GM19239 (cell line): Measurements from ENCODE around the gene CLDND1.
A peak's percentile ranks its signal among the peaks of the same experiment; 100 is the strongest.
"Not testable (repeated sequence)": the region's sequence is repeated elsewhere in the genome, so short reads cannot be mapped to it uniquely, and the experiment has no call there.

ENCODE experiments used
- DNase-seq: peaks from one replicate; pipeline ENCODE4 v3.0.0; 2011; ENCODE audit warnings: low spot score; ENCODE audit not compliant: insufficient read length
- FAIRE-seq: peaks from 2 replicates; lab custom pipeline; 2011; peaks lifted over from hg19 to GRCh38; lab: Jason Lieb, UNC

The CLDND1 gene

DNA sequence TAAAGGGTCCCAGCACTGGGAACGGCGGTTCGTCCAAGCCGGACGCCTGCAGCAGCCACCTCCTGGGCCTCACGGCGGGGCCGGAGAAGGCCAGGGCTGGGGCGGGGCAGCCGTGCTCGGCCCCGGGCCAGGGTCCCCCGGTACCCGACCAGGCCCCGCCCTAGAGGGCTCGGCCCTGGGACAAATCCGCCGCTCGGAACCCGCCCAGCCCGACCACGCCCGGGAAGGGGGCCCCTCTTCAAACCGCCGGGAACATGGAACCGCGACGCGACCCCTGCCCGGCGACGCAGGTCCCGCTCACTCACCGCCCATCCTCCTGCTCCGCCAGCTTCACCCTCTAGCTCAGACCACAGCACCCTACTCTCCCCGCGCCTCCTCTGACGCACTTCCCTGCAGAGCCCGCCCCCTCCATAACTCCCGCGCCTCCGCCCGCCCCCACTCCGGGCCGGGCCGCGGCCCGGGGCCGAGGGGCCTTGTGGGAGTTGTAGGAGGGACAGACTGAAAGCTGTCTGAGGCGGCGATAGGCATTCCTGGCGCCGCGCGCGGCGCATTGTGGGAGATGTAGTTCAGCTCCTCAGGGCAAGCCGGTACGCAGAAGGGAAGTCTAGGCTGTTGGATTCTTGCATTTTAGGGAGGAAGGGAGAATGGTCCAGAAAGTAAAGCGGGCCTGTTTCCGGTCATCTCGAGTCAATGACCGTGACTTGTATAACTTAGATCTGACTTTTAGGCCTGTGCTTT, at the start of gene CLDND1:
Gene CLDND1 (minus strand): TSS at position 359 of the 738 bp plus-strand sequence. CDS start 1,478 bp downstream, outside the sequence.
- FAIRE-seq: peak; percentile 95

DNA sequence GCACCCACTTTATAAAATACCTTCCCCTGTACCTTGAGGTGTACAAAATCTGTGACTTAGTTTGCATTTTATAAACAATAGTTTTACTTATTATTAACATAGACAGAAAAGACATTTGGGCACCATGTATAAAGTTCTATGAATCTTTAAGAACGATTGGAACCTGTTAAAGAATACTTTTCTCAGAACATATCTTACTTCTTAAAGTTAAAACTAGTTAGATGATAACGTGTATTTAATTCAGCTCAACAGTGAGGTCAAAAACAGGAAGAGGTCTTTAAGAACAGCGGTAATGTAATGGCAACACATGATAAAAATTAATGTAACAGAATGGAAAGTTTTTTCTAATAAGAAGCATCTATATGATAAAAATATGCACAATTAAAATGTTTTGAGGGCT, 45.7 kb upstream of the CLDND1 start:
- DNase-seq (no peak), FAIRE-seq (no peak)

More for the DNA sequence above, at the start of gene CLDND1:
- peak; percentile 80 for DNase-seq

DNA sequence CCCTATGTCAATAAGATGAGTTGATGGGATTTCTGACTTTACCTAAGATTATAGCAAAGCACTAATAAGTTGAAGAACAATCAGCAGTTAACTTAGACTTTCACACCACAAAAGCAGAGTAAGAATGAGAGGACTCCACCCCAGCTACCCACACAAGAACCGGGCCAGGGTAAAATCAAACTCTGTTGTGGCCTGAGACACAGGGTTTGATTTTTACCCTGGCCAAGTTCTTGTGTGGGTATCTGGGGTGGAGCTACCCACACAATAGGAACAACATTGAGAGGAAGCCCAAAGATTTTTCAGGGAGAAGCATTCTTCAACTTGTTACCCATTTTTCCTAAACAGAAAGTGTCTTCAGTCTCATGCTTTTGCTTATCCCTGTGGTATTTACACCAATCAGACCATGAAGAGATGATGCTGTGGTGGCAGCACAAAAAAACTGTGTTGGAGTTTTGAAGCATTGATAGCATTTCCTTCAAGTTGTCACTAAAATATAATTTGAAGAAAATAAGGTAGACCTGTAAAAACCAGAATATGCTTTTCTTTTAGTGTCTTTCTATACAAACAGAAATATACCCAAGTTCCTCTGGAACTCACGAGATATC, 45.1 kb upstream of the CLDND1 start:
- DNase-seq: no peak
- peak; percentile 89 for FAIRE-seq

DNA sequence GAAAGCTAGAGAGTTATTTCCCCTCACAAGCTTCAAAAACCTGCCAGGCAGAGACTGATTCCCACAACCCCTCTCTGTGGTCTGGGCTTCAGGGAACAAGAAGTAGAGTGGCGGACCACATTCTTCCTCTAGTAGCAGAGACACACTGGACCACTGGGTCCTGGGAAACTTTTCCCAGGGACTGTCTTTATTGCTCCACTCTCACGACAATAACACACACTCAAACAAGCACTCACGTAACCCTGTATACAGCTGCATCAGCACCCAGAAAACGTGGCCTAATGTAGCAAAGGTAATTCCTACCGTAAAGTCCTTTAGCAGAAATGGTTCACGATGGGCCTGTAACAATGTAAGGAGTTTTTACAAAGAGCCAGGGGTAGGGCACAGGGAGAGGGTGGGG, 43.1 kb upstream of the CLDND1 start:
- DNase-seq: no peak
- peak; percentile 93 for FAIRE-seq

DNA sequence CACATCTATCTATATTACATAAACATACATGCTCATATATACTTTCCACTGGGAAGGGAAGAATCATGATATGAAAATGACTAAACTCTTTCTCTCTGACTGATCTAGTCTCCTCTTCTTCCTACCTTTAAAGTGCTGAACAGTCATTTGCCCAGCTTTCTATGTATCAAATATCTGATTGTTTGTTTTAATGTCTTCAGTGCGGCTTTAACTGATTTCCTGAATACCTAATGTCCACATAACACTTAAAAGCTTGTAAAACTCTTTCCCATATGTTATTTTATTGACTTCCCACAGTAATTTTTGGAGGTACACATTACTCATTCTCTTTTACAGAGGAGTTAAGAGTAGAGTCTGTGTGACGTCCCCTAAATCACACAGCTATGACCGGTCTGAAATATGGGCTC, 42.5 kb upstream of the CLDND1 start:
- FAIRE-seq (no peak), DNase-seq (no peak)

DNA sequence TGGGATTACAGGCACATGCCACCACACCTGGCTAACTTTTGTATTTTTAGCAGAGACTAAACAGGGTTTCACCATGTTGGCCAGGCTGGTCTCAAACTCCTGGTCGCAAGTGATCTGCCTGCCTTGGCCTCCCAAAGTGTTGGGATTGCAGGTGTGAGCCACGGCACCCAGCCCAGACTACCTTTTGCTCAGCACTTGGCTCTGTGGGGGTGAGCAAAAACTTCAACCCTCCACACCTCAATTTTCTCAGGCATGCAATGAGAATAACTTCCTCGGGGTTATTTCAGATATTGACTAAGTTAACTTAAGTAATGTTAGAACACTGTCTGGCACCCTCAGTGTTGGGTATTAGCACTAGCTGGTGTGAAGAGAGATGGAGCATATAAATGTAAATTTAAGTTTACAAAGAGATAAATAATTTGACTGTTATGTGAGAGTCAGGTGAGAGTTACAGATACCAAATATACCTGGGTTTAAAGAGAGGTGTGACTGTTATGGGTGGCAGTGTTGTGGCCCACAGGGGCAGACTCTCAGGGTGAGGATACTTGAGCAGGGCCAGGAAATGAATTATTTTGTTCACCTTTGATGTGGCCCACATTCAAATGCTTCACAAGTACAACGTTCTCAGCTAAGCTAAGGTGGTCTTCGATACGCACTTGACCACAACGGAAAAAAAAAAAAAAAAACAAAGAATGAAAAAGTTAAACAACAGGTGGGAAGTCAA, 41.7 kb upstream of the CLDND1 start:
- FAIRE-seq (peak; percentile 87), DNase-seq (no peak)

DNA sequence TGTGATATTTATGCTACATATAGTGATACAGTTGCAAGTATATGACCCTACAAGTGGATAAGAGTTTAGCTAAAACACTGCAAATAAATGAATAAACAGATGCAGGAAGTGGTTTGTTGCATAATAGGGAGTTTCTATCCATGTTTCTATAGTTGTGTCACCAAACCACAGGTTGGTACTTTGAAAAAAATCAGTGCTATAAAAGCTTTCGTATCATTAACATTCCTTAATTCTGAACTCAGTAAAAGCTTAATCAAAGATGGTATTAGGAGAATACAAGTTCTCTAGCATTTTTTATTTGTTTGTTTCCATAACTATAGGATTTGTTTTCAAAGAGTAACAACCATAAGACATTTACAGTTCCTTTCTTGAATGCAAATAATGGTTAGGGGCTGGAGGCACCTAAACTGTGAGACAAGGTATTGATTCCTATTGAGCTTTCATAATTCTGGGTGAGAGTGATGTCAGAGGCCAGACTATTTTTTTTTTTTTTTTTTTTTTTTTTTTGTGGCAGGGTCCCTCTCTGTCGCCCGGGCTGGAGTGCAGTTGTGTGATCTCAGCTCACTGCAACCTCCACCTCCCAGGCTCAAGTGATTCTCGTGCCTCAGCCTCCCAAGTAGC, 41.1 kb upstream of the CLDND1 start:
- DNase-seq (no peak), FAIRE-seq (peak; percentile 95)

DNA sequence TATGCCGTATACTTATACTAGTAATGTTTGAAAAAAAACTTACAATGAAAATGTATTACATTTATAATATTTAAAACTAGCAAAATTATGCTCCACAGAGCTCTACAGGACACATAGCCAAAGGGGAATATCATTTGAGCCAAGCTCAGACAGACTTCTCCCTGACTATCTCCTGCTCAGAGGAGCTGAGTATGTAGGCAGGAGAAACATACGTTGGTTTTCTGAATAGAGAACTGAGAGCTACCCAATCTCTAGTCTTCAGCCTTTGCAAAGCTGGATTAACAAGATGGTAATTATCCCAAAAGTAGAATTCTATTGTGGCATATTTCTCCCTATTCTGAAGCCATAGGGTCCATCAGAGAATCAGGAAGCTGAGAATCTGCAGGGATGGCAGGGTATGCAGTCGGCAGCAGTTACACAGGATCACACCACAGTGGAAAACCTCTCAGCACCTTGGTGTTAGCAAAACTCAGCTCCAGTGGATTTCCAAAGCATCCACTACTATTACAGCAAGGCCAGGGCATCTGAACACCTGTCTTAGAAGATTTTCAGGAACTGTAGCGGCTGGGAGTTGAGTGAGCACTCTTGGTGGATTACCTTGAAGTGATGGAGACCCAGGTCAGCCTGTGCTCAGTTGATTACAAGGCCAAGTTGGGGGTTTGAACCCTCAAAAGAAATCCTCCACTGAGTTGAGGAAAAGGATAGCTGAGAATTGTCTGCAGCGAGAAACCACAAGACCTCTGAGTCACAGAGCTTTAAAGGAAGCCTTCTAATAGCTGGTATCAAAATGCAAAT, 39.2 kb upstream of the CLDND1 start:
- DNase-seq (no peak), FAIRE-seq (peak; percentile 96)

DNA sequence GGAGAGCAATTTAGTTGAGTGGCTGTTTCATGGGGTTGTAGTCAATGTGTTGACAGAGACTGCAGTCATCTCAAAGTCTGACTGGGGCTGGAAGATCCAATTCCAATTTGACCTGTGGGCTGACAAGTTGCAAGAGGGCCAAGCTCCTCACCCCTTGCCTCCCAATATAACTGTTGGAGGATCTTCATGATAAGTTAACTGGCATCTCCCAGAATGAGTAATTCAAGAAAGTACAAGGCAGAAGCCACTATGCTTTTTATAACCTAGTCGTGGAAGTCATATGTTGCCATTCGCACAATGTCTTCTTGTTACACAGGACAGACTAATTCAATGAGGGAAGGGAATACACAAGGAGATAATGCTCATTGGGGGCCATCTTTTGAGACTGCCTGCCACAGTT, 38.2 kb upstream of the CLDND1 start:
- peak; percentile 86 for FAIRE-seq

DNA sequence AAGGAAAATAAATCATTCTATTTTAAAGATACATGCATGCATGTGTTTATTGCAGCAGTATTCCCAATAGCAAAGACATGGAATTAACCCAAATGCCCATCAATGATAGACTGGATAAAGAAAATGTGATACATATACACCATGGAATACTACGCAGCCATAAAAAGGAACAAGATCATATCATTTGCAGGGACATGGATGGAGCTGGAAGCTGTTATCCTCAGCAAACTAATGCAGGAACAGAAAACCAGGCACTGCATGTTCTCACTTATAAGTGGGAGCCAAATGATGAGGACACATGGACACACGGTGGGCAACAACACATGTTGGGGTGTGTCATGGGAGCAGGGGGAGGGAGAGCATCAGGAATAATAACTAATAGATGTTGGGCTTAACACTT, 37.1 kb upstream of the CLDND1 start:
- FAIRE-seq, DNase-seq: not testable (repeated sequence)

More for the DNA sequence above, 38.2 kb upstream of the CLDND1 start:
- no peak for DNase-seq

DNA sequence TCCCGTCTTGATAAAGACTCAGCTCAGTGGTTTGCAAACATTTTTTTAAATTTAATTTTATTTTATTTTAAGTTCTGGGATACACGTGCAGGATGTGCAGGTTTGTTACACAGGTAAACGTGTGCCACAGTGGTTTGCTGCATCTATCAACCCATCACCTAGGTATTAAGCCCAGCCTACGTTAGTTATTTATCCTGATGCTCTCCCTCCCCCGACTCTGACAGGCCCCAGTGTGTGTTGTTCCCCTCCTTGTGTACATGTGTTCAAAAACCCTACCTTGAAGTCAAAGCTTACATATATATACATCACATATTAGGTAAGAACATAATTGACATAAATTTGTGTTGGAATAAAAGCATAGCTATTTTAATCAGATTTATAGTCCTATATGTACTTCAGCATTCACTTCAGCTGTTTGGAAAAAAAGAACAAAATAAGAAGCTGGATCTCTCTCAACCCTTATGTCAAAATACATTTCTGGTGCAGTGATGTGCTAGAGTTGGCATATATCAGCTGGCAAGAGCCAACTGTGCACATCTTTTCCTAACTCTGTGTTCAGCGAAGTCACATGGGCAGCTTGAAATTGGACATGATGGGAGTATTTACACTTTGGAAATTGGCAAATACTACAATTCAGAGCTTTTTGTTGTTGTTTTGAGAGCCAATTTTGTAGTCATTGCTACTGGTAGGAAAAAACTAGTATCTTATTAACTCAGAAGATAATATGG, 35.6 kb upstream of the CLDND1 start:
- no peak for DNase-seq
- FAIRE-seq: peak; percentile 52

DNA sequence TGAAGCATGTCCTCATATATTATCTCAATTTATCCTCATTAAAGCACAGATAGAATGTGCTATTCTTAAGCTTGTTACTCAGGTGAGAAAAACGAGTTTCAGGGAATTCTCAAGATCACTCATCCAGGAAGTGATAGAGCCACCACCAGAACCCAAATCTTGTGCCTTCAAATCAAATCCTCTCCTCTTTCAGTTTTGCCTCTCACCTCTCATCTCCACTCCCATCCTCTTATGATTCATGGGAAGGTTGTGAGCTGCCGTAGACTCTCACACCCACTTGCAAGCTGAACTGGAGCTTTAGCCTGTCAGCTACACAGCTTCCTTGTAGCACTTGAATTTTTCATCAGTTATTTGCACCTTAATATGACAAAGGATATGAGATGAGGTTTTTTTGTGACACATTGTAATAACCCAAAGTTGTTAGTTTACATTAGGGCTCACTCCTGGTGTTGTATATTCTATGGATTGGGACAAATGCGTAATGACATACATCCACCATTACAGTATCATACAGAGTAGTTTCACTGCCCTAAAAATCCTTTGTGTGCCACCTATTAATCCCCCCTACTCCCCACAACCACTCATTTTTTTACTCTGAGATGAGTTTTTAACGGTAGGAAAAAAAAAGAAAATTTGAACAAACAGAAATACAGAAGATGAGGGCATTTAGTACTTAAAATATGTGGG, 34.8 kb upstream of the CLDND1 start:
- DNase-seq (no peak), FAIRE-seq (no peak)

DNA sequence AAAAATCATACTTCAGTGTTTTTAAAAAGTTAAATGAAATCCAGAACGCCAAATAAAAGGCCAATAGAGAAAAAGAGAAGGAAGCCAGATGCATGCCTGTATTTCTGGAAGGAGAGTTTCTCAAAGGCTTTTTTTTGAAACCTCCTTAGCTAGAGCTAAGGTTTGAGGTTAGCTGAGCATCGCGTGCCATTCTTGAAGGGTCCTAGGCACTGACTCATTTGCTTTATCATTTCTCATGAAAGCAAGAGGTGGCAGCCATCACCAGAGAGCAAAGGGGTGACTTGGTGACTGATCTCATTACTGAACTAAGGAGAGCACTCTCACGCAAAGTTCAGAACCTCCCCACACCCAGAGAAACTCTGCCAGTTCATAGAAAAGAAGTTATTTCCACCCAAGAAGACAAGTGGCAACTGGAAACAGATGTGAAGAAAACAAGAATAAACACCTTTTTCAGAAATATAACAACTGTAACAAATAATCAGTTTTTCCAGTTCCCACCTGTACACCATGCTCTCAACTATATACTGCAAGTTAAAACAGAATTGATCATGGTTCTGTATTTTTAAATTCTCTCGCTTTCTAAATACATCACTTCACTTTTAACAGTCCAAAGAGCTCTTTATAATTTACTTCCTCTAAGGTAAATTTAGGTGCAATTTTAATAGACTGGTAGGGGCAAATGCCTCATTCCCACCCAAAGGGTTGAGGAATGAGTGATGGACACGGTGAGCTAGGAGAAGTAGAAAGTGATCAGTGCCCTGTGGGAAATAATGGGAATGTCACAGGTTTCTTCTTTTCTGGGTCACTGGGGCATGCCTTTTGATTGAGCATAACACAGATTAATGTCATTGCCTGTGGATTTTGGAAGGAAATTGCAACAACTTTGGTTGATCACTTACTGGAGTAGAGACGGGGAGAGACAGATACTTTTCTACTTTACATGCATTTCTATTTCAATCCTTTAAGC, 33.7 kb upstream of the CLDND1 start:
- DNase-seq (no peak), FAIRE-seq (peak; percentile 100)

DNA sequence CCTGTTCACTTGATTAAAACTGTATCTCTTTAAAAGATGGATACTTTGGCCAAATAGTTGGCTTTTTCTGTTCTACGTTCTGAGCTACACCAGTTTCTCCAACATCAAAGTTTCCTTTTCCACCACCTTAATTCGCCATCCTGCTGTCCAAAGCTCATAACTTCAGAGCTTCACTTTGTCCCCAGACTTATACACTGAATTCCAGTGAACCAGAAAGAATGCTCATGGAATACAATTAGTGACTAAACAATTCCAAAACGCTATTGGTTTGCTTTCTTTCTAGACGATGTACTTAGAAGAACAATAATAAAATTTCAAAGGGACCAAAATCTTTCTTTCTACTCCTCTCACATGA, 32.3 kb upstream of the CLDND1 start:
- FAIRE-seq (no peak), DNase-seq (no peak)

DNA sequence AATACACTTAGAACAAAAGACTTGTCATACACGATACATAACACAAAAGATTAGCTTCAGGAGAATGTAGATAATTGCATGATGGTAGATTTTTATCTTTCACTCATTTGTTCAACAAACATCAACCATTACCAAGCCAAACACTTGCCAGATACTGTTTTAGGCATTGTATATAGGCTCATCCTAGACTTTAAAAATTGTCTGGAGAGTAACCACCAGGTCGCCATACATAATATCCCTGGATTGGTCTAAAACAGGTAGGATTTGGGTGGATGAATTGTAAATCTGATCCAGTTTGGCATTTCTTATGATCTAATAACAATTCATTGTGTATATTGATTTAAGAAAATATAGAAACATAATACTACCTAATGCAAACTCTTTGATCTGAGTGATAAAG, 31.9 kb upstream of the CLDND1 start:
- no peak for DNase-seq
- FAIRE-seq: no peak

DNA sequence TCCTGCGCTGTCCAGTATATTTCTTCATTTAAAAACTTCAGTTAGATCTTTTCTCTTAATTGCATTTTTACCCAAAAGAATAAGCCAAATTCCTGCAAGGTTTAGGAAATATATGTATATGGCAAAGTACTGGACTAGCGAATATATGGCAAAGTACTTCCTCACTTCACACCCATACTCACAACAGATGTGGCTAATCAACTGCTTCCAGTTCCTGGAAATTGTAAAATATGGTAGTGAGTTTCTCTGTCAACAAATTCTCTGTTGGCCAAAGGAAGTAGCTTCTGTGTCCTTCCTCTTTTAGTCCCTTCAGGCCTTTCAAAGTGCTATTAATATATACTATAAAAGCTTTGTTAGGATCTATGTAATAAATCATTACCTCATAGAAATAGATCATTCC, 31.1 kb upstream of the CLDND1 start:
- DNase-seq (no peak), FAIRE-seq (peak; percentile 97)

DNA sequence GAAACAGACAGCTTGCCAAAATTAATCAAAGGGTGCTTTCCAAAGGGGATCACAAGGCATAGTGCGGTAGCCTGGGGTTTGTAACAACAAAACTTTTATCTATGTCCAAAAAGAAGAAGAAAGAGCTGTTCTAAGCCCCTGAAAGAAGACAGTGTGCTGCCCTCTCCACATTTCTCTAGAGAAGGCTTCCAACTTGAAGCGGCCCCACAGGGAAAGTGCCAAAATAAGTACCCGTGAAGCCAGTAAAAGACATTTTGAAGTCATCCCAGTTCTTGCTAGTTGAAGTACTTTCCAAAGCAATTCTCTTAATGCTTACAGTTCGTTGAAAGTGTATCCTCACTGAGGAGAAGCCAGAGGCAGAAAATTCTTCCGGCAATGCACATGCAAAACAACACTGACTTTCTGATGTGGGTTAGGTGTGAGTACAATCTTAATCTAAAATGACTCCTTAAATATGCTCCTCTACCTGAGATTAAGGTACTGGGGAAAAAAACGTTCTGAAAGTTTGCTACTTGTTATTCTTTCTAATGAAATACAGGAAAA, 30.4 kb upstream of the CLDND1 start:
- DNase-seq (no peak), FAIRE-seq (no peak)
